ENCODE results near the gene UCK1. TPM values are rescaled to one million over a fixed set of nuclear protein-coding genes. Genes with fewer than 3 reads are reported as not detected.

UCK1 gene
- total and polyA plus RNA-seq, 2 of the 4 experiments (the other 2 are of a cell fraction): 17.9 to 21.4 TPM

DNA sequence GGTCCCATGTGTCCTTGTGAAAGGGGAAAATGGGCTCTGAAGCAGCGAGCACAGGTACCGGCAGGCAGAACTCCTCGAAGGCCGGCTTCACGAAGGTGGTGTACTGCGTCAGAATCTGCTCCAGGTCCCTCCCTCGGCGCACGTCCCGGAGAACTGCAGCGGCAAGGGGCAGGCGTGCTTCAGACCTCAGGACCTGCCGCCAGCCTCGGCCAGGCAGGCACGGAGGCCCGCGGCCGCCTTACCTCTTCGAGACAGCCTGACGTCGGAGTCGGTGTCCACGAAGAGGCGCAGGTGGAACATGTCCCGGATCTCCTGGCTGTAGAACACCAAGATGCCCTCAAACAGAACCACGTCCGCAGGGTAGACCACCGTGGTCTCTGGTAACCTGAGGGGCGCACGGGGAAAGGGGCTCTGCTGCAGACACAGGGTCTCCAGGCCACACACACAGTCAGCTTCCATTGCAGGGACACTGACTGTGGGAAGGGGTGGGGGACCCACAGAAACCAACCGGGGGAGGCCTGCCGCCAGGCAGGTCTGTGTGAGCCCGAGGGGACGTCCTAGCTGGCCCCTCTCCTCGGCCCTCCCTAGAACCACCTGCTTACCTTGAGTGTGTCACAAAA, 2.1 kb downstream of the UCK1 start:
- H3K79me1 ChIP-seq (ENCODE audit: low read depth in 1 of 2, low read length in 2 of 2): peaks cover 12 to 20% of the 10 kb centered on the region in 2 experiments
- H4K20me1 ChIP-seq (ENCODE audit: insufficient read depth, low read length): peaks cover 9% of the 10 kb centered on the region; the same call in 1 of the 2 replicates
- no peak overlapping the region for H3K23ac ChIP-seq (ENCODE audit: low read depth, low read length)
- no peak overlapping the region for H3K9ac ChIP-seq (ENCODE audit: low read depth, low read length)
- H3K4me2 ChIP-seq (ENCODE audit: low read depth, low read length): no peak overlapping the region
- H3K9me1 ChIP-seq (ENCODE audit: insufficient read depth, low read length): no peaks in the 10 kb centered on the region
- peaks cover 40% of the 10 kb centered on the region for H3K36me3 ChIP-seq (ENCODE audit: control insufficient read depth, insufficient read depth, low read length)
- ATAC-seq (ENCODE audit: low read depth) (no peak), DNase-seq (no peak)
- H4K8ac ChIP-seq (ENCODE audit: low read depth in 2 of 2, low read length in 2 of 2): no peak overlapping the region
- no peak overlapping the region for H3K18ac ChIP-seq (ENCODE audit: low read depth, low read length)
- H3K4me1 ChIP-seq (ENCODE audit: control insufficient read depth, insufficient read depth, low read length): peaks cover 8% of the 10 kb centered on the region
- no TSS peak for BruUV-seq (replicated peaks)
- 97% methylated on average over 12 of the region's 35 CpGs; no CpG with 5 or more reads in 1 of the 2 experiments for WGBS, 2 experiments (ENCODE audit: extremely low coverage in 2 of 2, insufficient read length in 1 of 2)
- no peak overlapping the region for H4K91ac ChIP-seq (ENCODE audit: insufficient read depth, low read depth, low read length)
- dilution Hi-C loops (cut with HindIII; ENCODE audit: low sequenced_read_pairs, unreplicated experiment): no loop called here
- no peak overlapping the region for H4K5ac ChIP-seq (ENCODE audit: low read depth, low read length)
- H3K27me3 ChIP-seq (ENCODE audit: control insufficient read depth, insufficient read depth, low read length): no peaks in the 10 kb centered on the region
- H3K56ac ChIP-seq (ENCODE audit: extremely low read depth, insufficient read depth, low read length): no peak overlapping the region
- H2BK5ac ChIP-seq (ENCODE audit: low read depth, low read length, poor library complexity, severe bottlenecking): no peak overlapping the region
- H2BK20ac ChIP-seq (ENCODE audit: low read depth, low read length): no peak overlapping the region
- no peak for TF ChIP-seq BHLHE40 (IDR thresholded peaks at IDR 0.05; ENCODE audit: low read depth, low read length)
- no peak for TF ChIP-seq RAD21 (IDR thresholded peaks at IDR 0.05; ENCODE audit: low read length)
- TF ChIP-seq RCOR1 (IDR thresholded peaks at IDR 0.05; ENCODE audit: insufficient replicate concordance, low read length): no peak
- TF ChIP-seq NFE2L2 (IDR thresholded peaks at IDR 0.05; ENCODE audit: low read depth, low read length): no peak
- TF ChIP-seq, protein P1, sequence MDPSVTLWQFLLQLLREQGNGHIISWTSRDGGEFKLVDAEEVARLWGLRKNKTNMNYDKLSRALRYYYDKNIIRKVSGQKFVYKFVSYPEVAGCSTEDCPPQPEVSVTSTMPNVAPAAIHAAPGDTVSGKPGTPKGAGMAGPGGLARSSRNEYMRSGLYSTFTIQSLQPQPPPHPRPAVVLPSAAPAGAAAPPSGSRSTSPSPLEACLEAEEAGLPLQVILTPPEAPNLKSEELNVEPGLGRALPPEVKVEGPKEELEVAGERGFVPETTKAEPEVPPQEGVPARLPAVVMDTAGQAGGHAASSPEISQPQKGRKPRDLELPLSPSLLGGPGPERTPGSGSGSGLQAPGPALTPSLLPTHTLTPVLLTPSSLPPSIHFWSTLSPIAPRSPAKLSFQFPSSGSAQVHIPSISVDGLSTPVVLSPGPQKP (IDR thresholded peaks at IDR 0.05; ENCODE audit: borderline replicate concordance, low read depth, low read length): no peak
- no peak for TF ChIP-seq CEBPB (IDR thresholded peaks at IDR 0.05; ENCODE audit: low read depth, low read length)
- no peak for TF ChIP-seq MXI1 (IDR thresholded peaks at IDR 0.05; ENCODE audit: borderline replicate concordance, low read depth, low read length)
- no peak for TF ChIP-seq SMC3 (IDR thresholded peaks at IDR 0.05; ENCODE audit: low read depth, low read length)
- no peak for TF ChIP-seq POLR2A (IDR thresholded peaks at IDR 0.05; ENCODE audit: low read depth, low read length)
- no peak for TF ChIP-seq MAZ (IDR thresholded peaks at IDR 0.05; ENCODE audit: borderline replicate concordance, low read depth, low read length)
- TF ChIP-seq CTCF (conservative IDR thresholded peaks at IDR 0.05; ENCODE audit: low read depth, low read length): no peak
- no peak for TF ChIP-seq FOS (IDR thresholded peaks at IDR 0.05; ENCODE audit: low read depth, low read length)
- TF ChIP-seq USF2 (IDR thresholded peaks at IDR 0.05; ENCODE audit: low read depth, low read length): no peak
- H3K27ac ChIP-seq (ENCODE audit: insufficient read depth, low read length): no peak overlapping the region
- no peak overlapping the region for H2AFZ ChIP-seq (replicated peaks; ENCODE audit: low read length, poor library complexity)
- ChIA-PET CTCF (no interaction called here), POLR2A (ENCODE audit: unreplicated experiment) (no interaction called here)
- intact Hi-C loops (cut with micrococcal nuclease): no loop called here
- no peak overlapping the region for H3K4ac ChIP-seq (ENCODE audit: low read depth, low read length)
- no peak overlapping the region for H2AK5ac ChIP-seq (ENCODE audit: low read depth, low read length)
- H3K14ac ChIP-seq (replicated peaks; ENCODE audit: low read depth, low read length): no peak overlapping the region
- in situ Hi-C loops (cut with MboI; ENCODE audit: low sequenced_read_pairs): no loop called here
- H2AK9ac ChIP-seq (replicated peaks; ENCODE audit: low read depth, low read length, poor library complexity): no peak overlapping the region
- H3K9me3 ChIP-seq (ENCODE audit: control insufficient read depth, insufficient read depth, low read length): no peaks in the 10 kb centered on the region
- H3K4me3 ChIP-seq (ENCODE audit: insufficient read depth, low read depth, low read length): no peak overlapping the region
- no peak overlapping the region for H2BK120ac ChIP-seq (ENCODE audit: low read depth, low read length)
- no peak overlapping the region for H2BK15ac ChIP-seq (ENCODE audit: low read depth, low read length)
